Stimulated activated CD4-positive, alpha-beta T cell treated with anti-CD3 and anti-CD28 coated beads, TNF-alpha, amount 100 ng/mL, for 48 hours (primary cell): Measurements from ENCODE around the gene LDLRAD4.
A peak's percentile ranks its signal among the peaks of the same experiment; 100 is the strongest.

Experiments
- DNase-seq, 3 donors: peaks; one replicate each; pipeline ENCODE4 v3.0.0-alpha.2; 2020; ENCODE audit warnings: low read depth in 3 of 3

LDLRAD4 gene

DNA sequence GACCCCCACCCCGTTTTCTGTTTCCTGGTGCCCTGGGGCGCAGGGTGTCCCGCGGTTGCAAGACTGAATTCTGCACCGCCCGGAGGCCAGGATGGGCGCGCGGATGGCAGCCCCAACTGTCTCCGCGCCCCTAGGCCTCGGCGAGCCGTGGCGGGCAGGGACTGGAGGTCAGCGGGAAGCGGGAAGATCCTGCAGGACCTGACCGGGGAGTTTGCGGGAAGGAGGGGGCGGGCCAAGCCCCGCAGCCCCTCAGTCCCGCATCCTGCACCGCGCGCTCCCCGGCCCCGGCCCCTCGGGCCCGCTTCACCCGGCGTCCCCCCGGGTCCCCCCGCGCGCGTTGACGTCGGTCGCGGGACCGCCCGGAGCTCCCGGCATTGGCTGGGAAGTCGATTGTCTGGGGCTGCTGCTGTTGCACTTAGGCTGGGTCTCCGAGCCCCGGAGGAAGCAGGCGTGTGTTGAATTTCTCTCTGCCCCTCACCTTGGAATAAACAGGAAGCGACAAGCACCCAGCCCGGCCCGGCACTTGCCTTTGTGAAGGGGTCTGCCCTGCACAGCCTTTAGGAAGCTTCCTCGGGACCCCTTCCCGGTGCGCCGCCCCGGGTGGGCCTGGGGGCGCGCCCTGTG is at the start of gene LDLRAD4:
Gene LDLRAD4 (plus strand): TSS at position 393 of the 624 bp plus-strand sequence.
- peak in 1 of 3 donors; percentile 12 for DNase-seq

DNA sequence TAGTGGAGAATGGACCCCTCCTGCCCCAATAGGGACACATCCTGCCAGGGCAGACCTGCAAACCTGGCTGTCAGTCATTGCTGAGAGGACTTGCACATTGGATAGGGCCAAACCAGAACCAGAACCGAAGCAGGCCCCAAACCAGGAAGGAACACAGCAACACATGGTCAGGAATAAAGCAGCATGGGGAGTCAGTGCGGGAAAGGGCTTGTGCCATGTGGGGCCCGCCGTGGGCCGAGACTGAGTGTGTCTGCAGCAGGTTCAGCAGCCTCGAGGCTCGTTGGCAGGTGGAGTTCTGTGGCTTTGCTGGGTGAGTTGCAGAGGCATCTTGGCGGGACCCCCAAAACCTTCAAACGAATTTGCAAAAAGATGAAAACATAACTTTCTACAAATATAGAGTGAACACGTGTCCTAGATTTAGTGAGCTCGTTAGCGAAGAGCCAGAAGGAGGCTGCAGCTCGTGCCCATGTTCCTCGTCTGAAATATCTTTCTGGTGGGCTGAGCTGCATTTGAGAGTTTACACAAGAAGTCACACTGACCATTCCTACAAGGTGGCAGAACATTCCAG is 44.9 kb upstream of the LDLRAD4 start:
- DNase-seq, result no peak

DNA sequence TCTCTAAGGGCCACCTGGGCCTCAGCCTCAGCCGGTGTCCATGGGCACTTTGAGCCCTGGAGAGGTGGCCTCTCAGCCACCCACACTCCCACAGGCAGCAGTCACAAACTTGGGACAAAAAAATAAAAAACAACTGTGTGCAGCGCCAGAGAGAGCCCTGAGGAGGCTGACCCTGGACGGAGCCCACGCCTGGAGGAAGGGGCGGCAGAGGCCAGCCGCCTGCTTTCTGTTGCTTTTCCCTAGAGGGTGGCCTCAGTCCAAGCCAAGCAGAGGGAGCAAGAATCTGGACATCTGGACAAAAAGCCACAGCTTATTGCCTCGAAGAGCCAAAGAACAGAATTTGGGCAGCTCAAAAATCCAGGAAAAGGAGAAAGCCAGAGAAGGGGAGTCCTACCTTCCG is 43.3 kb upstream of the LDLRAD4 start:
- no peak for DNase-seq

DNA sequence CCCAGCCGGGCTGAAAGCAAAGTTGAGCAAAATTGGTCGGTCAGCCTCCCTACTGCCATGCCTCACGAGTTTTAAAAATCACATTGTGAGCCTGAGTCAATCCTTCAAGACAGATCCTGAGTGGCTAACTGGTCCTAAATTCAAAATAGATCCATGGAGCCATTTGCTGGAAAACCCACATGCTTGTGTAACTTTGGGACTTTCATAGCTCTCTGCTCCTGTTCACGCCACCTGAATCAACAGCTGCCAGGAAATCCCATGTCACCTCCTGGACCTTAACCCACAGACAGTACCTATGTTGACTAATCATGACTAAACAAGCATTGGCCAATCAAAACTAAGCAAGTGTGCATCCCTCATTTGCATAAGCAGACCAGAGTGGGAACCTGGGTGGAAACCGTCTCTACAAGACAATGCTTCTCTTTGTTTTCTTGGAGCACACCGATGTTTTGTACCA is 42.8 kb upstream of the LDLRAD4 start:
- peak in 2 of 3 donors; percentile 9 to 11 for DNase-seq

DNA sequence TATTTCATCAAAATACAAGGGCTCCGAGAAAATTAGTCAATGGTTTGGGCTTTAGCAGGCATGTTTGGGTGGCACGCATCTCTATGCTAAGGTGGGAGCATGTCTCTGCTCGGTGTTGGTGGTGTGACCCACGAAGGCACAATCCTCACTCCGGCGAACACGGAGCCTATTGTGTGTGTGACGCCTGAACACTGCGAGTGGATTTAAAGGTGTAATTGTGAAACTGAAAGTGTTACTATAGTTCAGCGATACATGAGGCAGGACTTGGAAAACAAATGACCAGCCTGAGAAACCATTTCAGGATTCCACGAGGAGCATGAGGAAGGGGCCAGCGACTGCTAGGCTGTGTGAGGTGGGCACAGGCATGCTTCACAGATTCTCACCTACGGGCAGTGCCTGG is 41.7 kb upstream of the LDLRAD4 start:
- DNase-seq, result no peak

DNA sequence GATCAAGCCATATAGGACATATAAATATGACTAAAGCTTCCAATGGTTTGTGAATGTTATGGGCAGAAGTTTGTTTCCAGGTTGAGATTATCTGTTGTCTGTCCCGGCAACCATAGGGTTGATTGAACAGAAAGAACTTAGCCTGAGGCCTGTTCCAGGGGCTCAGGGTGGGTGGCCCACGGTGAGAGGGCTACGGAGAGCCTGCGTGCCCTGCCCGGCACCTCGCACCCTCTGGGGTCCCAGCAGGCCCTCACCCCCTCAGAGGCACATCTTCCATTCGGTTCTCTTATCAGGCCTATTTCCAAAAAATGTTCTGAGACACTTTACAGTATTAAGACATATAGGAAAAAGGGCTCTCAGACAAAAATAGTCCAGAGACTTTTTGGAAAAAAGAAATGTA is 40.4 kb upstream of the LDLRAD4 start:
- DNase-seq, result no peak

DNA sequence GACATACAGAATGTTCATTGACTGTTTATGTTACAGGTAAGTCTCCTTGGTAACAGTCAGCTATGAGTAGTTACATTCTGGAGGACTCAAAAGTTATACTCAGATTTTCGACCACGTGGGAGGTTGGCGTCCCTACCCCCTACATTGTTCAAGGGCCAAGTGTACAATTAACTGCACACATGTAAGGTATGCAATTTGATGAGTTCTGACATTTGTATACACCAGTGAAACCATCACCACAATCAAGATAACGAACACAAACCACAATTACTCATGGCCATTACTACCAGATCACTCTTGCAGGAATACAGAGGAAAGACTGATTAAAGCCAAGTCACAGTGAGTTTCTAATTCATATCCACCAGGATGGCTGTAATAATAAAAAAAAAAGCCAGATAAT is 39.6 kb upstream of the LDLRAD4 start:
- peak in 2 of 3 donors; percentile 6 to 32 for DNase-seq

DNA sequence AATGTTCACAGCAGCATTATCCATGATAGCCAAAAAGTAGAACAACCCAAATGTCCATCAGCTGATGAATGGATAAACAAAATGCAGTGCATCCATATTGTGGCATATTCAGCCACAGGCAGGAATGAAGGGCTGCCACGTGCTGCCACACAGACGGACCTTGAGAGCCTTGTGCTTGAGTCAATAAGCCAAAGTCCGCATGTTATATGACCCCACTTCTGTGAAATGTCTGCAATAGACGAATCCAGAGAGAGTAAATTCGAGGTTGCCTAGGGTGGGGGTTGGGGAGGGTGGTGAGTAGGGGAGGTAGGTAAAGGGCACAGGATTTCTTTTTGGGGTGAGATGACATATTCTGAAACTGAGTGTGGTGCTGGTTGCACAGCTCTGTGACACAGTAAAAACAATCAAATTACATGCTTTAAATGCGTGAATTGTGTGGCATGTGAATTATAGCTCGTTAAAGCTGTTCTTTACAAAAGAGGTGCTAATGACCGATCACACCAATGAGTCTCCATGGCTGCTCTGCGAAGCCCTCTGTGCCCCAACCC is 38.9 kb upstream of the LDLRAD4 start:
- peak in 1 of 3 donors; percentile 15 for DNase-seq

DNA sequence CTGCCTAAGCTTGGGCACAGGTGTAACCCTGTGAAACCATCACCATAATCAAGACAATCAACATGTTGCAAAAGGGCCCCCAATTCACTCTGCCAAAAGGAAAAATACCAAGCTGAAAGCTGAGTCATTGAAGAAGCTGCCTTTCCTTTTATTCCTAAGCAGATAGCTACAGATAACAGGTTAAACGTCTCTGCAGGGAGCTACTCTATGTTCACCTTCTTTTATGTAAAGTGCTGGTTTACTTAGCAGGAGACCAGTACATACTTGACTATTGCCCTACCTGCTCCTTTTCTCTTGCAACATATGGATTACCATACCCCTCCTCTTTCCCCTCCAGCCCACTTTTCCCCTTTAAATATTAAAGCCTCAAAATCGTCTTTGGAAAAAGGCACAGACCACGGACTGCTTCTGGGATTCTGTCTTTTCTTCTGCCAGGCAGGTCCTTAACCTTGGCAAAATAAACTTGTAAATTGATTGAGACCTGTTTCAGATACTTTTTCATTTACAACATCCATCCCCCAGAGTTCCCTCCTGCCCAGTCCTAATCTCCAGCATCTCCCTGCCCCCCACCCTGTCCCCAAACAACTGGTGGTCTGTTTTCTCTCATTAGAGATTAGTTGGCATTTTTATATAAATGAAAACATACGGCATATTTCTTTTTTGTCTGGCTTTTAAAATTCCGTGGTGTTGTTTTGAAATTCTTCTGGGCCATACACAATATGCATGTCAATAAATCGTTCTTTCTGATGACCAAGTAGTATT is 37.8 kb upstream of the LDLRAD4 start:
- DNase-seq, result no peak

DNA sequence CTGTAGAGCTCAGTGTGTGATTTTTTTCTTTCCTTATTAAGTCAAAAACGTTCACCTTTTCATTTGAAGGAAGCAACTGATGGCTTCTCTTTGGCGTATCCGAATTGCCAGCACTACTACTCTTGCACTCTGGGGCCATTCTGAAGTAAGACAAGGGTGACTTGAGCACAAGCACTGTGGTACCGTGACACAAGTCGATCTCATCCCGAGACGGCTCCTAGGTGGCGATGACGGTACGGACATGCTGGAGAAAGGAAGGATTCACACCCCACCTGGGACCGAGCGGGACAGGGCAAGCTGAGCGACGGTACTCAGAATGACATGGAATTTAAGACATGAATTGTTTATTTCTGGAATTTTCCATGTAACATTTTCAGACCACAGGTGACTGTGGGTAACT is 36.8 kb upstream of the LDLRAD4 start:
- DNase-seq, result no peak

DNA sequence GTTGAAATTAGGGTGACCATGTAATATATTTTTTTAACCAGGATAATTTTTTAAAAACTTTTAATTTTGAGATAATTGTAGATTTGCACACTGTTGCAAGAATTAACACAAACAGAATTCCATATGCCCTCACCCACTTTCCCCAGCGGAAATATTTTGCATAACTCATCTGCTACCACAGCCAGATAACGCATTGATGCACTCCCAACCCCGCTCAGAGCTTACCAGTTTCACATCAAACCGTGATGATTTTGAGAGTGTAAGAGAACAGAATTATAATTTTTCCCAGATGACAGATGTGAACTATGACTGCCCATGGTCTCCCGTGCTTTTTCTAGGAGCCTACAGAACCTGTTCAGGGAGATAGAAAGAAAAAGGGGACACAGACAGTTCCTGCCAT is 35.2 kb upstream of the LDLRAD4 start:
- no peak for DNase-seq

DNA sequence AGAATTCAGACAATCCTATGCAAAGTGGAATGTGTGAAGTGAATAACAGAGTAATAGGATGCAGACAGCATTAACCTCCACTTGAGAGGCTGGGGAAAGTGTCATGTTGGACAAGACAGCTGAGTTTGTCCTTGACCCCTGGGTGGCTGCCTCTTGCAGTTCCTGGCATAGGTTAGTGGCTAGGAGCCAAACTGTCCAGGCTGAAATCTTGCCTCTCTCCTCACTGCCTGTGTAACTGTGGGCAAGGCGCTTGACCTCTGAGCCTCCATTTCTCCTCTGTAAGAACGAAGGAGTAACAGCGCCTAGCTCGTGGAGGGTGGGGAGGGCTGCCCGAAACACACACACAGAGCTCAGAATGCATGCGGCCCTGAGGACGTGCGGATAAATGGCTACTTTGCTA is 34.8 kb upstream of the LDLRAD4 start:
- DNase-seq, result no peak

DNA sequence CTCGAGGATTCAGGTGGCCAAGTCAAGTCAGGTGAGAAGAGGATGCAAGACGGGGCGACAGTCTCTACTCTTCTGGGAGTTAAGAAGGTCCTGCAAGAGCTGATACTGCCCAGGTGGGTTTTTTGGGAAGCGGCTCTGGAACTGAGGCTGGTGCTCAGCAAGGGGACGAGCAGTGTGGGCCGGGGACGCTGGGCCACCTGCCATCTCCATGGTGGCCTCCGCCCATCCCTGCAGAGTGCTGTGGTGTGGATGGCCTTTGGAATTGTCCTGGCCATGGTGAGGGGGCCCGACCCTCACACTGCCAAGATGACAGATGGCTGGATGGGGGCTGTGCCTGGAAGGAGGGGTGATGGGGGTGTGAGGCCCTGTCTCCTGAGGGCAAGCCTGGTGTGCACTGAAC is 34.2 kb upstream of the LDLRAD4 start:
- DNase-seq, result no peak

DNA sequence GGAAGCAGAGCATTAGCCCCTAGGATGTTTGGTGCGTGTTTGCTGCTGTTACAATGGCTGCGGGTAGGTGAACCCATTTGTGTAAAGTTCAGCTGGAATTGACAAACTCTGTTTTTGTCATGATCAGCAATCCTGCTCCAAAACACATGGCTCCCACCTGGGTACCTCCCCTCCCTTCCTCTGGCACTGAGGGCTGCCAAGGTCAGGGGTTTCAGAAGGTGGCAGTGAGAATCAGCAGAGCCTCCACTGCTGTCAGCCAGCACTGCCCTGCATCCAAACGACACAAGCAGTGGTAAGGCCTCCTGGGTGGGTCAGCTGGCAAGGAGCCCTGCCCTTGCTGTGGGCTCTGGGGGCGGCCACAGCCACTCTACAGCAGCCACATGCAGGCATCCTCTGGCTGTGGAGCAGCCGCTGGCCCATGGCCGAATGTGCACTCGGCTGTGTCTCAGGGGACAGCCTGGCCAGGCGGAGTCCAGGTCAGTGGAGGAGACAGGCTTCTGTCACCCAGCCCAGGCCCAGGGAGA is 32.8 kb upstream of the LDLRAD4 start:
- DNase-seq, result no peak

DNA sequence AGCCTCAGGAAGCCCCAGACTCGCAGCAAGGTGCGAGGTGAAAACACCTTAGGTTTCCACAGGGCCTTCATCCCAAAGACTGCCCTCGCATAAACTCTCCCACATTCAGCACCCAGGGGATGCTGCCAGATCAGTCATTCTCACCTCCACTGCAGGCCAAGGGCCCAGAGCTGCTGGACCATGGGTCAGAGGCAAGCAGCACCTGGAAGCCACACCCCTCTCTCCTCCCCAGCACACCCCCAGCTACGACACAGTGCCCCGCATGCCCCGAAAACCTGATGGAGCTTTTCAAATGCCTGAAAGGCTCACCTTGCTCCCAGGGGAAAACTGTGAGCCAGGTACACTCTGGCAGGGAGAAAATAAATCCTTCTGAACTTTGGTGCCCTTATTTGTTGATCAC is 31.9 kb upstream of the LDLRAD4 start:
- DNase-seq, result no peak

DNA sequence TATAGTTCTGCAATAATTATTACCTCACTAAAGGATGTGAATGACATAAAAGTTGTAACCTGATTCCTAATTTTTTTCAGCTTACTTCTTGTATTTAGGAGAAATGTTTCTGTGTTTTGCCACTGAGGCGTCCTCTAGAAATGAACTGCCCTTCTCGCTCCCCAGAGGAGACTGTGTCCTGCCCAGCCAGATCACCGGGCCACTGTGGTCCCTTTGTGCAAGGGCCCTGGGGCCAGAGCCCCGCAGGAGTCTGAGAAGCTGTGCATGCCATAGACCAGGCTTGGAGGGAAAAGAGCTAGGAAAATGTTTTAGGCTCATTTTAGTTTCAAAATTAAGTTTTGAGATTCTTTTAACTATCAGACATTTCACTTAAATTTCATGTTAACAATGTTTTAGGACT is 31.1 kb upstream of the LDLRAD4 start:
- DNase-seq, result no peak

DNA sequence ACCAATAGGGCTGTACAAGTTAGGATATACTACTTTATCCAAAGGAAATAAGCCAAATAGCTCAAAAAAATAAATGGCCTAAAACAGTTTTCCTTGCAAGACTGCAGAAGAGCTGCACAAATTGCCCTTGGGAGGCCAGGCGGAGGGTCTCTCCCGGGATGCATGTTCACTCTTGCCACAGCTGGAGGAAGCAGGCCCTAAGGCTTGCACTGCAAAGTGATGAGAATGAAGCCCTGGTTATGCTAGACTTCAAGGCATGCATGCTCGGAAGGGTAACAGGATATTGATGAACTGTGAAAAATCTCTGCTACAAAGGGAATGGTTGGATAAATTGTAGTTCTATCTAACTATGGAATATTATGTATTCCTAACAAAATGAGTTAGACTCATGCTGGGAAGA is 27.5 kb upstream of the LDLRAD4 start:
- no peak for DNase-seq

DNA sequence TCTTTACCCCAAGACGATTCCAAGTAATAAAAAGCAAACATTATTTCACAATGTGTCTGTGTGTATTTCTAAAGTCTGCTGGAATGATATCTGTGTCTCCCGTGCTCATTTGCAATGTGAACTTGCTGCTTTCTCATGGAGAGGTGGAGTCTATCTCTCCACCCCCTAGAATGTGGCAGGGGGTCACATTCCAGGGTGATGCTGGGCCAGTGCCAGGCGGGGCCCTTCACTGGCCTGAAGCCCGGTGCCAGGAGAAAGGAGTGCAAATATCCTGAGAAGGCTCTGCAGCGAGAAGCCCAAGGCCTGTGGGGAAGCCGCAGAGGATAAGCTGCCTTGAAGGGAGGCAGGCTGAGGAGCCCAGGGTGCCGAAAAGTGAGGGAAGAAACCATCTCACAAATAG is 26.8 kb upstream of the LDLRAD4 start:
- DNase-seq, result no peak

DNA sequence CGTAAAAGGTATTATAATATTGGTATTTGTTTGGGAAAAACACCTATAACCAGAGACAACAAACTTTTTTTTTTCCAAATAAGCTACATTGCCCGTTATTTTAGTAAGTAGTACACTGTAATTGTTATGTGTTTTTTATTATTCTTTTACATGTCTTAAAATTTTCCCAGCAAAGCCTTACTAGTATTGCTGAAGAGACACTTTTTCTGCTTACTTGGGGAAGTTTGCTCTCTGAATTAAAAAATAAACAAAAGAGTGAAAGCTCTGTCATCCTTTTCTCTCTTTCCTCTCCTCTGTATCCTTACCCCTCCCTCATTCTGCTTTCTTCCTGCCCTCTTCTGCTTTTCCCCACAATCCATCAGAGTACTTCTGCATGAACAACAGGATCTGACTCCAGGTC is 25.6 kb upstream of the LDLRAD4 start:
- no peak for DNase-seq

DNA sequence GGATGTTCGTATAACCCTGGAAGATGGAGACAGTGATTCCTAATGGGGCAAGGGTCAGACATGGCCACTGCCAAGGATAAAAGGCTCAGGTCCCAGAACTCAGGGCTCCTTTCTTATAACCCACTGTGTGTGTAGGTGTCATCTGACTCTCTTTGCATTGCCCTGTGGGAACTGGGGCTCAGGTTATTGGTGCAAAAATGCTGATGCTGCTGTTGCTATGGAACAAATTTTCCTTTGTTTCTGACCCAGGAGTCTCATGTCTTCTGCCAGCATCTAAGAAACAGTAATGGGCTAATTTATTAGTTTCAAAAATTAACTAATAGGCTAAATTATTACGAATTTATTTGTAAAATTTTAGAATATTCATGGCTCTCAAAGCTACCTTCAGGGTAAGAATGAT is 24.3 kb upstream of the LDLRAD4 start:
- no peak for DNase-seq

DNA sequence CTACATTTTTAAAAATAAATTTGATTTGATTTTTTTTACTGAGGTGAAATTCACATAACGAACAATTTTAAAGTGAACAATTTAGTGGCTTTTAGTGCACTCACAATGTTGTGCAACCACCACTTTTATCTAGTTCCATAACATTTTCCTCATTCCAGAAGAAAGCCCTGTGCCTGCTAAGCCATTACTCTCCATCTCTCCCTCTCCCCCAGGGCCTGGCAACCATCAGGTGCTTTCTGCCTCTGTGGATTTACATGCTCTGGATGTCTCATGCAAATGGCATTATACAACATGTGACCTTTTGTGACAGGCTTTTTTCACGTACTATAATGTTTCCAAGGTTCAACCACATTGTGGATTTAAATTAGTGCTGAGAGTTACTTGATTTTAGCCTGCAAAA is 19.9 kb upstream of the LDLRAD4 start:
- no peak for DNase-seq

DNA sequence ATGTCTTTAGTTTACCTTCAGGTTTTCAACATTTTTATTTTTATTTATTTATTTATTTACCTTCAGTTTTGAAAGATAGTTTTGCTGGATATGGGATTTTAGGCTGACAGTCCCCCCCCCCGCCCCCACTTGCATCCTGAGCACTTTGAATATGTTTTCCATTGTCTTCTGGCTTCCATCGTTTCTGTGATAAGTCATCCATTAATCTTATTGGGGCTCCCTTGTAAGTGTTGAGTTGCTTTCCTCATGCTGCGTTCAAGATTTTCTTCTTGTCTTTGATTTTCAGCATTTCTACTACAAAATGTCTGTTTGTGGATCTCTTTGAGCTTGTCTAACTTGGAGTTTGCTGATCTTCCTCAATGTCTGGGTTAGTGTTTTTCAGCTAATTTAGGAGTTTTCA is 19.4 kb upstream of the LDLRAD4 start:
- no peak for DNase-seq

DNA sequence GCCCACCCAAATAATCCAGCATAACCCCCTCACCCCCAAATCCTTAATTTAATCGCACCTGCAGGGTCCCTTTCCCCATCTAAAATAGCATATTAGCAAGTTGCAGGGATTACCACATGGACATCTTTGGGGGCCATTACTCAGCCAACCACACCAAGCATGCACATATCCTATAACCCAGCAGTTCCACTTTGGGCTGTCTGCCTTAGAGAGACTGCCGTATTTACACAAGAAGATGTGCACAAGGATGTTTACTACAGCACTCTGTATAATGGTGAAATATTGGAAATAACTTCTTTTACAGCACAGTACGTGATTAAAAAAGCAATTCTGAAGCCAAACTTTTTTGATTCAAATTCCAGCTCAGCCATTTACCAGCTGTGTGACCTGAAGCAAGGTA is 17.3 kb upstream of the LDLRAD4 start:
- no peak for DNase-seq
